GM18502 (cell line): Measurements from ENCODE around the gene SOCS4.
A peak's percentile ranks its signal among the peaks of the same experiment; 100 is the strongest.
"Not testable (repeated sequence)": the region's sequence is repeated elsewhere in the genome, so short reads cannot be mapped to it uniquely, and the experiment has no call there.

Experiments used
- ATAC-seq: cut with Tn5 transposase; IDR thresholded peaks from one replicate; pipeline ENCODE4 v1.9.1; 2021; ENCODE audit warnings: mild to moderate bottlenecking; ENCODE audit not compliant: unreplicated experiment, poor library complexity

SOCS4 gene

DNA sequence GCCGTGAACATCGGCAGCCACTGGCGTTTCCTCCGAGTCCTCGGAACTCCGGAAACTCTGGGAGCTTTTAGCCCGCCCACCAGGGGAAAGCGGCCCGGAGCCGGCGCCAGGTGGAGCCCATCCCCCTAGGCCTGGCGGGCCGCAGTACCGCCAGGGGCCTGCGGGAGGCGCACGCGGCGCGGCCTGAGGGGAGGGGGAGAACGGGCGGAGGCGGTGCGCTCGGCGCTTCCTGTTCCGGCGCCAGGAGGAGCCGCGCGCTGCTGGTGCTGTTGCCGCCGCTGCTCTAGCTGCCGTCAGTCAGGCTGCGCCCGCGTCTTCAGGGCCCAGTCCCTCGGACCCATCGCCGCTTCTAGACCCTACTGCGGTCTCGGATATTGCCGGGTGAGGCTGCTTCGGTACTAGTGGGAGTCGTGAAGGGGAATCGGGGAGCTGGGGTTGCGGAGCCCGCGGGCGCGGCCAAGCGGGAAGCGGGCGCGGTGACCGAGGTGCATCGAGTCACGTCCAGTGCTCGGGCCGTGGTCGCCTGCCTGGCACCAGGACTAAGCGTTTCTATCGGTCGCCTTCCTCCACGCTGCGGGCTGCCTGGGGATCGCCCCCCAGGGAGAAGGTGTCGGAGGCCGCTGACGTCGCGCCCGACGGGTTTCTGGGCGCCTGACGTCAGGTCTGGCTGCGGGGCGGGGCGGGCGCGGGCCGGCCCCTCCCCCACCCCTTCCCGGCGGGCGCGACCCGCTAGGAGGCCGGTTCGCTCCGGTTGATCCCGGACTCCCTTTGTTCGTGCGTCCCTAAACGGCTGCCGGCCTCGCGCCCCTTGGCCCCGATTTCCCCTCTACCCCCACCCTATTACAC lies 24.6 kb downstream of the SOCS4 start, which contains the start of gene MAPK1IP1L:
TSS of gene MAPK1IP1L (plus strand) at position 225 of the 846 bp plus-strand sequence. CDS start 10,037 bp downstream, outside the sequence.
- ATAC-seq, result peak; percentile 87

DNA sequence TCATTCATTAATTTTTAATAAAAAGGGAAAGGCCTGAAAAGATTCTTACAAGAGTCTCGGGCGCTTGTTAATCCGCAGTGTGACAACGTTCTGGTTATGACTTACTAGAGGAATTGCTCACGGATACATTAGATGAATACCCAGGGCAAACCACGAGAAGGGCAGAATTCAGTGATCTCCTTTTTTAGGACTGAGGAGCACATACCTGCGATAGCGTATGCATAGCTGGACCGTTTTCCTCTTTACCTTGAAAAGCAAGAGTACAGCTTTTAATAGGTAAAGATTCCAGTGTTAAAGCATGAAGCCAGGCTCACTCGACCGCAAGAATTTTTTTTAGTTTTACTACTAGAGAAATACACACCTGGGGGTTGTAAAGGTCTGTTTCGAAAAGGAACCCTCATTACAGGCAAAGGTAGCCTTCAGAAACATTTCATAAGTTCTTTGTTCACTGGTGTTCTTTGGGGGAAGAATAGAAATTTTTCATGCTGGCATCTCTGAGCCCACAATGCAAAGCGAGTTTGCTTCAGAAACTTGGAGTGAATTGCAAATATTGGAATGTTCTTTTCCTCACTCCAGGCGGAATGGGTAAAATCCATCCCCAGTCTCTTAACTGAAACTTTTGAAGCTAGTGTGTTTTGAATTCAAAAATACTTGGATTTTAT lies 25.4 kb downstream of the SOCS4 start:
- ATAC-seq, result peak; percentile 11

DNA sequence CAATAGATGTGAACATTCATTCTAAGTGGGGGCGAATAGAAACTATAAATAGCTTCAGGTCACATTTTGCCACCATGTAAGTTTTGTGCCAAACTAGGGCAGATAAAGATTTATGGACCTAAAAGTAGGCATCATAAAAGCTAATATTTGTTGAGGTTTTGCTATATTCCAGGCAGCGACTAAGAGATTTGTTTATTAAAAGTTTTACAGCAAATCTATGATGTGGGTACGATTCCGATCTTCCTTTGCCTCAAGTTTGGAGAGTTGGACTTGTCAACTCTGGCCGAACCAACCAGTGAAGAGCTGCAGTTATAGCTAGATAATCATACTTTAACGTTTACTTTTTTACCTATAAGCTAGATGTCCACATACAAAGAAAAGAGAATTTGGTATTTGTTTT lies 26.0 kb downstream of the SOCS4 start:
- ATAC-seq, result no peak

DNA sequence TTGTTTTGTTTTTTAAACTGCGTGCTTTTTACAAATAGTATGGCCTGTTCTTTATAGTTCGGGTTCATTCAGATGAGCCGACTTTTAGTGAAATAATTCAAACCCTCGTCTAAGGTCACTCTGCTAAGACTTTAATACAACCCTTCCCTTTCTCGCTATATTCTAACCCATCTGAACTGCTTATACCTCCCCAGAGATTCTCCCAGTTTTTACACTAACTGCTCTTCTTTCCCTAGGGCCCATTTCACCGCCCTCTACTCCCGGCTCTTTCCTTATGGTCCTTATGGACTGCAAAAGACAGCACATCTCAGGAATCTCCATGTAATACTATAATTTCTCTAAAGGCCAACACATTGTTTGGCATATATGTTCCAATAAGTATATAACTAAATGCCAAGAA lies 26.5 kb downstream of the SOCS4 start:
- ATAC-seq, result no peak

DNA sequence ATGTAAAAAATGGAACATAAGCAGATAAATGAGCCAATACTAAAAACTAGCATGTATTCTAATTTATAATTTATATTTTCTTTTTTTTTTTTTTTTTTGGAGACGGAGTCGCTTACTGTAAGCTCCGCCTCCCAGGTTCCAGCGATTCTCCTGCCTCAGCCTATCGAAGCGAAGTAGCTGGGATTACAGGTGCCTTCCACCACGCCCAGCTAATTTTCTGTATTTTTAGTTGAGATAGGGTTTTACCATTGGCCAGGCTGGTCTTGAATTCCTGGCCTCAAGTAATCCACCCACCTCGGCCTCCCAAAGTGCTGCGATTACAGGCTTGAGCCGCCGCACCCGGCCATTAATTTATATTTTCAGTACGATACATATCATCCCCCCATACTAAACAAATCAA lies 27.1 kb downstream of the SOCS4 start:
- no peak for ATAC-seq

DNA sequence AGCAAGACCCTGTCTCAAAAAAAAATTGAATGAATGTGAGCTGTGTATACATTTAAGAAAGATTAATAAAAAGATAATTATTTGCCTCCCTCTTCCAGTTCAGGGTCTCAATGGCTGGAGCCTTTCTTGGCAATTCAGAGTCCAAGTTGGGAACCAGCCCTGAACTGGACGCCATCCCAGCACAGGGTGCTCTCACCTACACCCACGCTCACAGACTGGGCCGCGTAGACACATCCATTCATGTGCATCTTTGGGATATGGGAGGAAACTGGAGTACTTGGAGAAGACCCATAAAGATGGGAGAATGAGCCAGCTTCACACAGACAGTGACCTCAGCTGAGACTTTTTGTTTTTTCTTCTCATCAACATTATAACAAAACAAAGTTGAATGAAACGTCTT lies 30.9 kb downstream of the SOCS4 start:
- no peak for ATAC-seq

DNA sequence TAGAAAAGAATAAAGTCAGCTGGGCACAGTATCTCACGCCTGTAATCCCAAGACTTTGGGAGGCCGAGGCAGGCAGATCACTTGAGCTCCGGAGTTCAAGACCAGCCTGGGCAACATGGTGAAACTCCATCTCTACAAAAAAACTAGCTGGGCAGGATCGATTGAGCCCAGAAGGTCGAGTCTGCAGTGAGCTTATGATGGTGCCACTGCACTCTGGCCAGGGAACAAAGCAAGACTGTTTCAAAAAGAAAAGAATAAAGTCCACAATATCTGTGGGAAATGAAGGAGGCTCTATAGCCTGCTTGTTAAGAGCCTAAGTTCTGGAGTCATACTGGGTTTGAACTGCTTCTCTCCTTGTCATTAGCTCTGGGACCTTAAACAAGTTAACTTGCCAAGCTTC lies 32.3 kb downstream of the SOCS4 start:
- no peak for ATAC-seq

DNA sequence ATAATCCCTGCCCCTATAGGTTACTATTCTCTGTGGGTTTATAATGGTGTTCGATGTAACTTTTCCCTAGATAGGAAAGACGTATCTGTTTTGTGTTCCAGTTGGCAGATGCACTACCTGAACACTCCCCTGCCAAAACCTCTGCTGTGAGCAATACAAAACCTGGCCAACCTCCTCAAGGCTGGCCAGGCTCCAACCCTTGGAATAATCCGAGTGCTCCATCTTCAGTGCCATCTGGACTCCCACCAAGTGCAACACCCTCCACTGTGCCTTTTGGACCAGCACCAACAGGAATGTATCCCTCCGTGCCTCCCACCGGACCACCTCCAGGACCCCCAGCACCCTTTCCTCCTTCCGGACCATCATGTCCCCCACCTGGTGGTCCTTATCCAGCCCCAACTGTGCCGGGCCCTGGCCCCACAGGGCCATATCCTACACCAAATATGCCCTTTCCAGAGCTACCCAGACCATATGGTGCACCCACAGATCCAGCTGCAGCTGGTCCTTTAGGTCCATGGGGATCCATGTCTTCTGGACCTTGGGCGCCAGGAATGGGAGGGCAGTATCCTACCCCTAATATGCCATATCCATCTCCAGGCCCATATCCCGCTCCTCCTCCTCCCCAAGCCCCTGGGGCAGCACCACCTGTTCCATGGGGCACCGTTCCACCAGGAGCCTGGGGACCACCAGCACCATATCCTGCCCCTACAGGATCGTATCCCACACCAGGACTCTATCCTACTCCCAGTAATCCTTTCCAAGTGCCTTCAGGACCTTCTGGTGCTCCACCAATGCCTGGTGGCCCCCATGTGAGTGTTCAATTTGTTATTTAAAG lies 35.7 kb downstream of the SOCS4 start:
- ATAC-seq, result no peak

DNA sequence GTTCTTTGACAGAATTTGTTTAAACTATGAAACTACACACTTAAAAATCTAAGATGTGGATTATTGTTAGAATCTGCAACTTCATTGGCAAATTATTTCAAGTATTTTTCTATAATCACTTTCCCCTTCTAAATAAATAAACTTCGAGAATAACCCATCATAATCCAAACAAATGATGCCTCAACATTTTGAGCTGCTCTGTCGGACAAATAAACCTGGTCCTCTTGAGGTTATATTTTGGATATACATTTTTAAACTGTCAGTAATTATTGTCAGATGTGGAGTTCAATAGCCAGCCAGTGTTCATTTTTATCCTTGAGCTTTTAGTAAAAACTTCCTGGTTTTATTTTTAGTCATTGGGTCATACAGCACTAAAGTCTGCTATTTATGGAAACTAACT lies 37.9 kb downstream of the SOCS4 start:
- ATAC-seq, result not testable (repeated sequence)

DNA sequence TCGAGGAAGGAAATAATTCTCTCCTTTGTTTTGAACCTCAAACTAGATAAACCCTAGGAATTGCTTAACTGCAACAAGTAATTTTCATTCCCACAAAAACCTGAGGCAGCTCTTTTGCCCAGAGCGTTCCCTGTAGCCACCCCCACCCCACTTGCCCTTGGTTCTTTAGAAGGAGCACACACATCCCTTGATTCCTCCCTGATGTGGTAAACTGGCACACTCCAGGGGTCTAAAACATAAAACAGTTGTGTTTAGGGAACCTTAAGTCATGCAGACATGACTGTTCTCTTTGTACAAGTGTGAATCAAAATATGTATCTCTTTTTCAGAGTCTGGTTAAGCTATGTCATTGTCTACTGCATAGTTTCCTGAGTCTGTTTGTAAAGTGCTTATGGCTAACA lies 38.4 kb downstream of the SOCS4 start:
- no peak for ATAC-seq

DNA sequence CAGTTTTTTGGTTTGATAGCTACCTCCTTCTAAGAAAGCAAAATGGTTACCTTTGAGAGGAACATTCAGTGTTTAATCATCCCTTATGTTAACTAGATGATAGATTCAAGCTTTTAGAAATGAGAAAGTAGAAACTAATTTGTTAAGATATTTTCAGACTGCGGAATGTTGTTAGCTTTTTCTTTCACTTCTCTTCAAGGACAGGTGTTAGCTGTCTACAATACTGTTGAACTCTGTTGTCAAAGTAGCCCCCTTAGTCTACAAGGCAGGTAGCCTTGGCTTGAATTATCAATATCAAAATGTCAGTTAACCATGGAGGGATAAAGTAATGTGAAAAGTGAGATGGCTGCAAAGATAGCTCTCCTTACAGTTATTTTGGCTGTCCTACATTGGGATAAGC lies 39.2 kb downstream of the SOCS4 start:
- ATAC-seq, result no peak

DNA sequence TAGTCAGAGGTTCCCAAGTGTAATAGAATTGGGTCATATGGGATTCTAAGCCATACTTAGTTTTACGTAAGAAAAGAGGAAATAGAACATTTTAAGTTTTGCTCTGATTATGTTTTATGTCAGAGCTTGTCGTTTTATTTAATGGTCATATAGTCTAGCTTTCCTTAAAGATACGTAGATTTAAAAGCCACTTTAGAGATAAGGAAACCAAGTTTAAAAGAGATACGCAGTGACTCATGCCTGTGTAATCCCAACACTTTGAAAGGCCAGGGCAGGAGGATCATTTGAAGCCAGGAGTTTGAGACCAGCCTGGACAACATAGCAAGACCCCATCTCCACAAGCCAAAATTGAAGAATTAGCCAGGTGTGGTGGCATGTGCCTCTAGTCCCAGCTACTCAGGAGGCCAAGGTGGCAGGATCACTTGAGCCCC lies 44.0 kb downstream of the SOCS4 start:
- ATAC-seq, result no peak

DNA sequence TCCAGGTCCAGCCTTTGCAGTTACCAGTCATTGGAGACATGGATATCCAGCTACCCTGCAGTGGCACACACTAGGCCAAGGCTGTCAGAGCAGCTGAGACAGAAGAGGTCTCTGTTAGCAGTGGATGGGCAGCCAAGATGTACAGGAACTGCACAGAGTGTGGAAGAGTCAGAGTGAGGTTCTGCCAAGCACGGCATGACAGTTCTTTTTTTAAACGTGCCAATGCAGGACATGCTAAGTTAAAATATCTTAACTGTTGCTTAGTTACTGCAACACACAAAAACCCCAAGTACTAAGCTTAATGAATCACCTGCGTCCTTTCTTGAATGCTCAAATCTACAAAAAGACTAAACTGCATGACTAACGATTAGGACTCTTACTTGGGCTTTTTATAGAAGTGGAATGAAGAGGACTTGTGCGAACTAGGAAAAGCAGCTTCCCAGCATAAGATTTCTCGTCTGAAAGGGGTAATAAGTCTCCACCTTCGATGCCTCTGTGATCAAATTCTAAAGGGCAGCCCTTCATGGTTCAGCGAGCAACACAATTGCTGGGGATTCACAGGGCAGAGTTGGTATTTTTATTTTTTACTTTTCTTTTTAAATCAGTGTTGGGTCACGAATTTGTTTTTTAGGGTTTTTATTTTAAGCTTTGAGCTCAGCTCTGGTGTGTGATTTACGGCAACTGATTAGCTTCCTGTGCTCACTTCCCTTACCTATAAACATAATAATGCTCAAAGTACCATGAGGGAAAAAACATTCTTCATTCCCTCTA lies 45.0 kb downstream of the SOCS4 start:
- ATAC-seq, result peak; percentile 44

DNA sequence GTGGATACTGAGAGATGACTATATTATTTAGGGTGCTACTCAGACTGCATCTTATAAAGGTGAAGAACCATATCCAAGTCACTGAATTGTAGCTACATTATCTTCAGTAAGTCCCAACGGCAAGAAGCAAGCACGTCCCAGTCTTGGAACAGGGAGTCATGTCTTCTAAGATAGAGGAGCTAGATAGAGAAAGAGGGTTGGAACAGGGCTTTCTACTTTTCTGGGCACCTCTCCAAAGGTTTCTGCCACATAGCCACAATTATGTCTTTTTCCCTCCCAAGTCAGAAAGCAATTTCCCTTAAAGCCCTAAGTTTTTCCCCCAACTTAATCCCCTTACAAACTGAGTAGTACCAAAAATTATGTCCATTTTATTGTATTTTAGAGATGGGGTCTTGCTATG lies 46.8 kb downstream of the SOCS4 start:
- no peak for ATAC-seq

DNA sequence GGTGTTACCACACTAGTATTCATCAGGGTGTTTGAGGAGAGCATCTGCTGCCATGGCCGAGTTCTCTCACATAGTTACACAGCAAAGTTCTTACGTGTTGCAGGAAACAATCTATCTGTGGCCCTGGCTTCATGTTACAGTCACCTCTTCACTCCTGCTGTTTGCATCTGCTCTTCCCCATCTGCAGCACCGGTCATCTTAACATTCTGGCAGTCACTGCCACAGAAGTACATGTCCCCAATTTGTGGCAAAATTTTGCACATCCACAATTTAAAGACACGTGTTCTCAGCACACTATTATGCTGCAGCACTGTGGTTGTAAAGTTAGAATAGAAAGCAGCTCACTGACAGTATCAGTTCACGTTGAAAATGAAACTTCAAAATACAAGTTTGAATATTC lies 47.6 kb downstream of the SOCS4 start:
- peak; percentile 55 for ATAC-seq

DNA sequence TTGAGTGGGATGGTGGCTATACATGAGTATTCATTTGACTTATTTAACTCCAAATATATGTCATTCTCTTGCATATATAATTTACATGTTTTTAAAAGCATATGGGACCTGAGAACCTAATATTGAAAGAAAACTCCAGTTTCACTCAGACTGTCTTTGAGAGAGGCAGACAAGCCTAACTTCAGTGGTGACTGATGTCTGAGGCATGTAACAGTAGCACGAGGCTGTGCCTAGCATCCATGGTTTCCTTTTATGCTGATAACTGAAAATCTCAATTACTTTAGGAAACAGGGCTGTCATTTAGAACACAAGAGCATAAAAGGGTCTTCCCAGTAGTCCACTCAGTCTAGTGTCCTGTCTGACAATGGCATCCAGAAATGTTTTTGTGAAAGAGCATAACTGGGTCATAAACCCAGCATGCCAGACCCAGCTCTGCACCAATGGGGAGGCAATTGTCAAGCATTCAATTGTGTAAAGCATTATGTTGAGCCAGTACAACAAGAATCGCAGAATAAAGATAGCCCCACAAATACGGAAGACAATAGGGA lies 48.7 kb downstream of the SOCS4 start:
- no peak for ATAC-seq

DNA sequence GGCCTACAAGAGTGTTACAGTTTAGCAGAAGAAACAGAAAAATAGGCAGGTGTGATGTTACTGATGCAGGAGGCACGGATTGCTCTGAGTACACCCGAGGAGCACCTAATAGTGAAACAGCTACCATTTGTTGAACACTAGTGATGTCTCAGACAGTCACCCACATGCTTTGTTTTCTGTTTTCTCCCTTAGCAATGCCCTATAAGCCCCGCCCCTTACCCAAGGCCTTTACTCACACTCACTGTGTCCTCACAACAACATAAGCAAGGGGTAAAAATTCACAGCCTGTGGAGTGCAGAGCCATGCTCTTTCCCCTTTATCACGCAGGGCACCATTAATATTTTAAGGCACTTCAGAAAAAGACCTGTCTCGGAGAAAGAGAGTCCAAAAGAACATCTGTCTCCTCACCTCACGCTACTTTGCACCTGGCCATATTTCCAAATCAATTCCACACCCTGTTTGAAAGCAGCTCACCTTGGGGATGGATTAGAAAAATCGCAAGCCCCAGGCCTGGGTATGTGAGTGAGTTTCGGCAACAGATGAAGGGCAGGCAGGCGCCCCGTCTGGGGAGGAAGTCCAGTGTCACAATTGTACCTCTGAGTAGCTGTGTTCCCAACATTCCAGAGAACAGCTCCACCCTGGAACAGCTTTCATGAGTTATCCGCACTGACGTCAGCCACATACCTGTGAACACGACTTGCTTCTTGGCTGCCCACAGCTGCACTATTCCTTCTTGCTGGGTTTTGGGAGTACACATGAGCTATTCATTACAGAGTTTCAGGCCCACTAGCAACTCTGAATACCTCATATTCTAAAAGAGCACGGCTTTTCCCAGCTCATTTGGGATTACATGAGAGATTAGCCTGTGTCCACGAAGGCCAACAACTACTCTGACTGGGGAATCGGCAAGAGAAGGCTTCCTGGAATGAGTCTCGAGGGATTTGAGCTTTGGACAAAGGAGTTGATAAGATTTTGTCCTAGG lies 50.4 kb downstream of the SOCS4 start:
- no peak for ATAC-seq

DNA sequence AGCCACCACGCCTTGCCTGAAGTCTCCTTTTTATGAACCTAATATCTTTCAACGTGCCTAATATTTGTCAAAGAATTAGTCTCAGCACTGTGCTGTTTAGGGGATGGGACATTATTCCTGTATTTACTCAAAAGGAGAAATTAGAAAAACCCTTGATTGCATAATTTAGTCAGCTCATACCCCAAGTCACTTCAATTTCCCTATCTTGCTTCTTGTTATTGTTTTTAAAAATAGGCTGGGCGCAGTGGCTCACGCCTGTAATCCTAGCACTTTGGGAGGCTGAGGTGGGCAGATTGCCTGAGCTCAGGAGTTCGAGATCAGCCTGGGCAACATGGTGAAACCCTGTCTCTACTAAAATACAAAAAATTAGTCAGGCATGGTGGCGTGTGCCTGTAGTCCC lies 52.9 kb downstream of the SOCS4 start:
- ATAC-seq, result not testable (repeated sequence)
